Natural killer cell (primary cell): ENCODE data around the gene DISC1. TPM values are rescaled to one million over a fixed set of nuclear protein-coding genes. Genes with fewer than 3 reads are reported as not detected.

ENCODE experiments used
- ATAC-seq, 3 donors: fragments of 150-1000 bp in 2 of 3; fragments of 200-7000 bp in 1 of 3; cut with Tn5 transposase; 1 replicate in 1 of 3; 2 replicates in 2 of 3; pipeline ENCODE4 v1.10.0; 2021; ENCODE audit warnings: mild to moderate bottlenecking in 2 of 3, moderate library complexity in 2 of 3
- DNase-seq, 2 donors: peaks; one replicate each; pipeline versions ENCODE4 v3.0.0 to v3.0.0-alpha.2; 2013 to 2021; ENCODE audit warnings: mixed read lengths in 1 of 2
- H3K27ac ChIP-seq: one replicate; pipeline ENCODE4 v1.5.1; 2013; ENCODE audit warnings: mild to moderate bottlenecking, low read length
- H3K27me3 ChIP-seq: one replicate; pipeline ENCODE4 v1.6.1; 2013; ENCODE audit warnings: low read length; ENCODE audit not compliant: control insufficient read depth, insufficient read depth
- H3K36me3 ChIP-seq: one replicate; pipeline ENCODE4 v1.6.1; 2013; ENCODE audit warnings: low read length; ENCODE audit not compliant: control insufficient read depth, insufficient read depth
- H3K4me1 ChIP-seq: one replicate; pipeline ENCODE4 v1.6.1; 2013; ENCODE audit warnings: low read length; ENCODE audit not compliant: control insufficient read depth, insufficient read depth
- H3K4me3 ChIP-seq: one replicate; pipeline ENCODE4 v1.5.1; 2013; ENCODE audit warnings: low read length
- H3K9me3 ChIP-seq: one replicate; pipeline ENCODE4 v1.6.1; 2013; ENCODE audit warnings: low read length; ENCODE audit not compliant: control insufficient read depth, insufficient read depth
- H3K27ac Mint-ChIP-seq, 2 donors: one replicate each; pipeline ENCODE4 v1.8.0; 2022; ENCODE audit warnings: mild to moderate bottlenecking in 2 of 2, mixed read lengths in 2 of 2, moderate library complexity in 1 of 2
- H3K27me3 Mint-ChIP-seq, 2 donors: one replicate each; pipeline ENCODE4 v1.8.0; 2022; ENCODE audit warnings: low read depth in 2 of 2, mixed read lengths in 2 of 2
- H3K36me3 Mint-ChIP-seq: one replicate; pipeline ENCODE4 v1.8.0; 2022; ENCODE audit warnings: mixed read lengths
- H3K4me1 Mint-ChIP-seq, 2 donors: one replicate each; pipeline ENCODE4 v1.8.0; 2022; ENCODE audit warnings: mixed read lengths in 2 of 2
- H3K4me3 Mint-ChIP-seq: one replicate; pipeline ENCODE4 v1.8.0; 2022; ENCODE audit warnings: mild to moderate bottlenecking, moderate library complexity, mixed read lengths
- H3K9me3 Mint-ChIP-seq, 2 donors: one replicate each; pipeline ENCODE4 v1.8.0; 2022; ENCODE audit warnings: mixed read lengths in 2 of 2
- WGBS: methylation state at CpG from one replicate; pipeline ENCODE4 v1.1.7; 2013; ENCODE audit warnings: missing lambda C conversion rate; ENCODE audit not compliant: insufficient coverage; 5-methylcytosine and 5-hydroxymethylcytosine counted together
- intact Hi-C: fragments of 100-400 bp; cut with micrococcal nuclease; formaldehyde crosslinking; loops from one replicate; pipeline ENCODE4 v1.14.2; 2022
- total RNA-seq, 4 donors: library from RNA; stranded (reverse); fragments of 120-200 nt in 1 of 4; gene quantifications; one replicate each; pipeline versions ENCODE4 v1.2.3 to v1.2.4, GENCODE V29; 2013 to 2022
- TF ChIP-seq, protein P1 (sequence below): fragments of 200-600 bp; IDR thresholded peaks from one replicate; pipeline ENCODE4 v1.8.0; 2022; ENCODE audit warnings: antibody characterized with exemption

Gene DISC1
- total RNA-seq, 3 donors from 2014 or later (not counting 1 experiment from before 2014, with no cell fraction given) = 5.9 to 10.7 (median 9.7) TPM

- H3K36me3 Mint-ChIP-seq = no peaks in the 10 kb centered on the region
- H3K27me3 Mint-ChIP-seq = no peaks in the 10 kb centered on the region
- no peaks in the 10 kb centered on the region for H3K9me3 ChIP-seq
- H3K4me3 ChIP-seq = no peak overlapping the region
- 46% methylated on average over 2 of the region's 2 CpGs for whole genome bisulfite sequencing
- no peaks in the 10 kb centered on the region for H3K9me3 Mint-ChIP-seq
- no peaks in the 10 kb centered on the region for H3K27me3 ChIP-seq
- H3K27ac Mint-ChIP-seq = no peak overlapping the region
- TF ChIP-seq, protein P1, sequence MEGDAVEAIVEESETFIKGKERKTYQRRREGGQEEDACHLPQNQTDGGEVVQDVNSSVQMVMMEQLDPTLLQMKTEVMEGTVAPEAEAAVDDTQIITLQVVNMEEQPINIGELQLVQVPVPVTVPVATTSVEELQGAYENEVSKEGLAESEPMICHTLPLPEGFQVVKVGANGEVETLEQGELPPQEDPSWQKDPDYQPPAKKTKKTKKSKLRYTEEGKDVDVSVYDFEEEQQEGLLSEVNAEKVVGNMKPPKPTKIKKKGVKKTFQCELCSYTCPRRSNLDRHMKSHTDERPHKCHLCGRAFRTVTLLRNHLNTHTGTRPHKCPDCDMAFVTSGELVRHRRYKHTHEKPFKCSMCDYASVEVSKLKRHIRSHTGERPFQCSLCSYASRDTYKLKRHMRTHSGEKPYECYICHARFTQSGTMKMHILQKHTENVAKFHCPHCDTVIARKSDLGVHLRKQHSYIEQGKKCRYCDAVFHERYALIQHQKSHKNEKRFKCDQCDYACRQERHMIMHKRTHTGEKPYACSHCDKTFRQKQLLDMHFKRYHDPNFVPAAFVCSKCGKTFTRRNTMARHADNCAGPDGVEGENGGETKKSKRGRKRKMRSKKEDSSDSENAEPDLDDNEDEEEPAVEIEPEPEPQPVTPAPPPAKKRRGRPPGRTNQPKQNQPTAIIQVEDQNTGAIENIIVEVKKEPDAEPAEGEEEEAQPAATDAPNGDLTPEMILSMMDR = no peak
- H3K4me1 Mint-ChIP-seq = peaks cover 9% of the 10 kb centered on the region in 2 donors
- DNase-seq = no peak
- no peaks in the 10 kb centered on the region for H3K36me3 ChIP-seq
- no peak overlapping the region for H3K4me3 Mint-ChIP-seq
- ATAC-seq = no peak
- H3K4me1 ChIP-seq = no peaks in the 10 kb centered on the region
- intact Hi-C loops = no loop called here
- H3K27ac ChIP-seq = no peak overlapping the region
Observed at GRCh38 chr1:231699784-231700183, 73.2 kb downstream of the DISC1 start.

- Histone ChIP-seq H3K4me3 (no peak overlapping the region), H3K4me1 (no peaks in the 10 kb centered on the region), H3K27ac (no peak overlapping the region), H3K27me3 (no peaks in the 10 kb centered on the region), H3K36me3 (no peaks in the 10 kb centered on the region), H3K9me3 (no peaks in the 10 kb centered on the region)
- no peaks in the 10 kb centered on the region for H3K36me3 Mint-ChIP-seq
- peaks cover 9% of the 10 kb centered on the region in 2 donors for H3K4me1 Mint-ChIP-seq
- DNase-seq (no peak), ATAC-seq (no peak)
- H3K27me3 Mint-ChIP-seq = no peaks in the 10 kb centered on the region
- no peak overlapping the region for H3K27ac Mint-ChIP-seq
- H3K9me3 Mint-ChIP-seq = no peaks in the 10 kb centered on the region
- intact Hi-C loops = no loop called here
- TF ChIP-seq, protein P1 = no peak
- no peak overlapping the region for H3K4me3 Mint-ChIP-seq
Observed at GRCh38 chr1:231701306-231701705, 74.7 kb downstream of the DISC1 start.

GRCh38 chr1:231702331-231702730 lies 75.7 kb downstream of the DISC1 start:
- H3K9me3 Mint-ChIP-seq = no peaks in the 10 kb centered on the region
- no peak overlapping the region for H3K4me3 Mint-ChIP-seq
- no peak for ATAC-seq
- 100% methylated on average over 1 of the region's 1 CpG for WGBS
- DNase-seq = no peak
- H3K27me3 Mint-ChIP-seq = no peaks in the 10 kb centered on the region
- peaks cover 9% of the 10 kb centered on the region in 2 donors for H3K4me1 Mint-ChIP-seq
- H3K27me3 ChIP-seq = no peaks in the 10 kb centered on the region
- H3K4me3 ChIP-seq = no peak overlapping the region
- H3K9me3 ChIP-seq = no peaks in the 10 kb centered on the region
- no peaks in the 10 kb centered on the region for H3K36me3 ChIP-seq
- H3K36me3 Mint-ChIP-seq = no peaks in the 10 kb centered on the region
- H3K27ac Mint-ChIP-seq = no peak overlapping the region
- intact Hi-C loops = no loop called here
- TF ChIP-seq, protein P1 = no peak
- no peak overlapping the region for H3K27ac ChIP-seq
- H3K4me1 ChIP-seq = no peaks in the 10 kb centered on the region

- no peaks in the 10 kb centered on the region for H3K27me3 ChIP-seq
- DNase-seq = no peak
- no peaks in the 10 kb centered on the region for H3K4me1 ChIP-seq
- H3K27ac ChIP-seq = no peak overlapping the region
- intact Hi-C loops = no loop called here
- H3K9me3 Mint-ChIP-seq = no peaks in the 10 kb centered on the region
- no peaks in the 10 kb centered on the region for H3K27me3 Mint-ChIP-seq
- H3K36me3 Mint-ChIP-seq = no peaks in the 10 kb centered on the region
- H3K4me3 ChIP-seq = no peak overlapping the region
- H3K9me3 ChIP-seq = no peaks in the 10 kb centered on the region
- TF ChIP-seq, protein P1 = no peak
- no peak overlapping the region for H3K4me3 Mint-ChIP-seq
- no peak overlapping the region for H3K27ac Mint-ChIP-seq
- peaks cover 9% of the 10 kb centered on the region in 2 donors for H3K4me1 Mint-ChIP-seq
- WGBS = 100% methylated on average over 1 of the region's 1 CpG
- H3K36me3 ChIP-seq = no peaks in the 10 kb centered on the region
- no peak for ATAC-seq
Observed at GRCh38 chr1:231702804-231703203, 76.2 kb downstream of the DISC1 start.
